ENCODE measurements around the gene TPCN1. TPM values are rescaled to one million over a fixed set of nuclear protein-coding genes. Genes with fewer than 3 reads are reported as not detected.
"Not testable (repeated sequence)": the region's sequence is repeated elsewhere in the genome, so short reads cannot be mapped to it uniquely, and the experiment has no call there.

Gene TPCN1
- total RNA-seq, 3 donors from 2014 or later (not counting 1 experiment from before 2014, with no cell fraction given): 7.2 to 21.4 (median 10.7) TPM

GRCh38 chr12:113203852-113204760, 17.2 kb upstream of the TPCN1 start:
- TF ChIP-seq, protein P1, sequence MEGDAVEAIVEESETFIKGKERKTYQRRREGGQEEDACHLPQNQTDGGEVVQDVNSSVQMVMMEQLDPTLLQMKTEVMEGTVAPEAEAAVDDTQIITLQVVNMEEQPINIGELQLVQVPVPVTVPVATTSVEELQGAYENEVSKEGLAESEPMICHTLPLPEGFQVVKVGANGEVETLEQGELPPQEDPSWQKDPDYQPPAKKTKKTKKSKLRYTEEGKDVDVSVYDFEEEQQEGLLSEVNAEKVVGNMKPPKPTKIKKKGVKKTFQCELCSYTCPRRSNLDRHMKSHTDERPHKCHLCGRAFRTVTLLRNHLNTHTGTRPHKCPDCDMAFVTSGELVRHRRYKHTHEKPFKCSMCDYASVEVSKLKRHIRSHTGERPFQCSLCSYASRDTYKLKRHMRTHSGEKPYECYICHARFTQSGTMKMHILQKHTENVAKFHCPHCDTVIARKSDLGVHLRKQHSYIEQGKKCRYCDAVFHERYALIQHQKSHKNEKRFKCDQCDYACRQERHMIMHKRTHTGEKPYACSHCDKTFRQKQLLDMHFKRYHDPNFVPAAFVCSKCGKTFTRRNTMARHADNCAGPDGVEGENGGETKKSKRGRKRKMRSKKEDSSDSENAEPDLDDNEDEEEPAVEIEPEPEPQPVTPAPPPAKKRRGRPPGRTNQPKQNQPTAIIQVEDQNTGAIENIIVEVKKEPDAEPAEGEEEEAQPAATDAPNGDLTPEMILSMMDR (IDR thresholded peaks at IDR 0.05): no peak
- Histone ChIP-seq H3K4me3 (ENCODE audit: low read length) (no peak overlapping the region), H3K27me3 (ENCODE audit: control insufficient read depth, insufficient read depth, low read length) (no peaks in the 10 kb centered on the region), H3K36me3 (ENCODE audit: control insufficient read depth, insufficient read depth, low read length) (no peaks in the 10 kb centered on the region), H3K4me1 (ENCODE audit: control insufficient read depth, insufficient read depth, low read length) (peaks cover 21% of the 10 kb centered on the region), H3K9me3 (ENCODE audit: control insufficient read depth, insufficient read depth, low read length) (no peaks in the 10 kb centered on the region), H3K27ac (ENCODE audit: low read length) (no peak overlapping the region)
- no peaks in the 10 kb centered on the region for H3K27me3 Mint-ChIP-seq (ENCODE audit: low read depth in 2 of 2)
- H3K36me3 Mint-ChIP-seq: no peaks in the 10 kb centered on the region
- WGBS (ENCODE audit: insufficient coverage): 88% methylated on average over 8 of the region's 8 CpGs
- H3K4me3 Mint-ChIP-seq: no peak overlapping the region
- DNase-seq: no peak
- H3K27ac Mint-ChIP-seq: no peak overlapping the region
- H3K4me1 Mint-ChIP-seq: peaks cover 22 to 24% of the 10 kb centered on the region in 2 donors
- H3K9me3 Mint-ChIP-seq: no peaks in the 10 kb centered on the region
- ATAC-seq: no peak
- intact Hi-C loops (cut with micrococcal nuclease): no loop called here

- Histone ChIP-seq H3K9me3 (ENCODE audit: control insufficient read depth, insufficient read depth, low read length) (no peaks in the 10 kb centered on the region), H3K4me1 (ENCODE audit: control insufficient read depth, insufficient read depth, low read length) (peaks cover 28% of the 10 kb centered on the region), H3K4me3 (ENCODE audit: low read length) (no peak overlapping the region), H3K27ac (ENCODE audit: low read length) (no peak overlapping the region), H3K36me3 (ENCODE audit: control insufficient read depth, insufficient read depth, low read length) (no peaks in the 10 kb centered on the region), H3K27me3 (ENCODE audit: control insufficient read depth, insufficient read depth, low read length) (no peaks in the 10 kb centered on the region)
- H3K4me1 Mint-ChIP-seq: peaks cover 22 to 31% of the 10 kb centered on the region in 2 donors
- intact Hi-C loops (cut with micrococcal nuclease): no loop called here
- H3K27ac Mint-ChIP-seq: no peak overlapping the region
- no peaks in the 10 kb centered on the region for H3K9me3 Mint-ChIP-seq
- no peak for ATAC-seq
- DNase-seq: no peak
- TF ChIP-seq, protein P1 (IDR thresholded peaks at IDR 0.05): no peak
- H3K36me3 Mint-ChIP-seq: no peaks in the 10 kb centered on the region
- no peak overlapping the region for H3K4me3 Mint-ChIP-seq
- 91% methylated on average over 3 of the region's 3 CpGs for WGBS (ENCODE audit: insufficient coverage)
- H3K27me3 Mint-ChIP-seq (ENCODE audit: low read depth in 2 of 2): no peaks in the 10 kb centered on the region
These were observed 16.5 kb upstream of the TPCN1 start for GRCh38 chr12:113204804-113205203.

DNA sequence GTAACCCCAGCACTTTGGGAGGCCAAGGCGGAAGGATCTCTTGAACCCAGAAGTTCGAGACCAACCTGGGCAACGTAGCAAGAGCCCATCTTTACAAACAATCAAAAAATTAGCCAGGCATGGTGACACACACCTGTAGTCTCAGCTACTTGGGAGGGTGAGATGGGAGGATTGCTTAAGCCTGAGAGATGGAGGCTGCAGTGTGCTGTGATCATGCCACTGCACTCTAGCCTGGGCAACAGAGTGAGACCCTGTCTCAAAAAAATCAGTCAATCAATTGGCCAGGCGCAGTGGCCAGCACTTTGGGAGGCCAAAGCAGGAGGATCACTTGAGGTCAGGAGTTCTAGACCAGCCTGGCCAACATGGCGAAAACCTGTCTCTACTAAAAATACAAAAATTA, 14.5 kb upstream of the TPCN1 start:
- H3K4me3 ChIP-seq (ENCODE audit: low read length); ATAC-seq; intact Hi-C loops (cut with micrococcal nuclease); H3K9me3 ChIP-seq (ENCODE audit: control insufficient read depth, insufficient read depth, low read length); H3K36me3 ChIP-seq (ENCODE audit: control insufficient read depth, insufficient read depth, low read length); H3K27me3 ChIP-seq (ENCODE audit: control insufficient read depth, insufficient read depth, low read length); H3K27ac ChIP-seq (ENCODE audit: low read length); H3K27me3 Mint-ChIP-seq (ENCODE audit: low read depth in 2 of 2); H3K9me3 Mint-ChIP-seq; H3K36me3 Mint-ChIP-seq; H3K4me3 Mint-ChIP-seq; DNase-seq: not testable (repeated sequence)
- Mint-ChIP-seq H3K4me1 (peaks cover 34 to 43% of the 10 kb centered on the region in 2 donors), H3K27ac (peak overlapping the region; percentile 23 to 40)
- peaks cover 45% of the 10 kb centered on the region for H3K4me1 ChIP-seq (ENCODE audit: control insufficient read depth, insufficient read depth, low read length)
- WGBS (ENCODE audit: insufficient coverage): over 99% methylated on average over 4 of the region's 5 CpGs

- WGBS (ENCODE audit: insufficient coverage): 37% methylated on average over 6 of the region's 6 CpGs
- Mint-ChIP-seq H3K27ac (peak overlapping the region; percentile 92 to 97), H3K4me3 (peak overlapping the region; percentile 87), H3K27me3 (ENCODE audit: low read depth in 2 of 2) (no peaks in the 10 kb centered on the region), H3K4me1 (peaks cover 34 to 43% of the 10 kb centered on the region in 2 donors), H3K9me3 (no peaks in the 10 kb centered on the region), H3K36me3 (no peaks in the 10 kb centered on the region)
- Histone ChIP-seq H3K27me3 (ENCODE audit: control insufficient read depth, insufficient read depth, low read length) (no peaks in the 10 kb centered on the region), H3K36me3 (ENCODE audit: control insufficient read depth, insufficient read depth, low read length) (no peaks in the 10 kb centered on the region), H3K27ac (ENCODE audit: low read length) (peak overlapping the region; percentile 82), H3K9me3 (ENCODE audit: control insufficient read depth, insufficient read depth, low read length) (no peaks in the 10 kb centered on the region), H3K4me1 (ENCODE audit: control insufficient read depth, insufficient read depth, low read length) (peaks cover 49% of the 10 kb centered on the region), H3K4me3 (ENCODE audit: low read length) (no peak overlapping the region)
- TF ChIP-seq, protein P1 (IDR thresholded peaks at IDR 0.05): no peak
- DNase-seq: peak in 1 of 2 donors; percentile 62
- intact Hi-C loops (cut with micrococcal nuclease): loop anchor here (1.0 kb wide), 2 partner anchors 14 to 23 kb away; partner anchors contain the start of gene TPCN1
- ATAC-seq: peak; percentile 1 to 30 (median 14)
These were observed 13.6 kb upstream of the TPCN1 start for GRCh38 chr12:113207613-113208040.

Data from natural killer cell (primary cell).